Measurements from ENCODE around the gene SLC19A1.

Gene SLC19A1

DNA sequence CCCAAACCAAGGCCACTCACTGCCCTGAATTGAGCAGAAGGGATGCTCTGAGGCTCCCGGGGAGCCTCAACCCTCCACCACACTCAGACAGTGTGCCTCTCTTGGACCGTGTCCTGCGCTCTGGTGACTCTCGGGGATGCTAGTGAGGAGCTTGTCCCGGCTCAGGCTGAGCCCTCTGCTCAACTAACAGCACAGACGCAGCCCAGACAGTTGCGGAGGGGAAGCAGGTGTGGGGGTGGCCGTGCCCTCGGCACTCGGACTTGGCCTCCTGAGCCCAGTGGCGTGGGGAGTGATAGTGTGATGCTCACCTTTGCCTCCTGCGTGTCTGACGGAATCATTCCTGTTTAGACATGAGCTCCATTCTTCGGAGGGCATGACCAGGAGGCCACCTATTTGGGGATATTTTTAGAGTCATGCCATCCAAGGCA lies 15.4 kb upstream of the SLC19A1 start:
- no peak for DNase-seq

DNA sequence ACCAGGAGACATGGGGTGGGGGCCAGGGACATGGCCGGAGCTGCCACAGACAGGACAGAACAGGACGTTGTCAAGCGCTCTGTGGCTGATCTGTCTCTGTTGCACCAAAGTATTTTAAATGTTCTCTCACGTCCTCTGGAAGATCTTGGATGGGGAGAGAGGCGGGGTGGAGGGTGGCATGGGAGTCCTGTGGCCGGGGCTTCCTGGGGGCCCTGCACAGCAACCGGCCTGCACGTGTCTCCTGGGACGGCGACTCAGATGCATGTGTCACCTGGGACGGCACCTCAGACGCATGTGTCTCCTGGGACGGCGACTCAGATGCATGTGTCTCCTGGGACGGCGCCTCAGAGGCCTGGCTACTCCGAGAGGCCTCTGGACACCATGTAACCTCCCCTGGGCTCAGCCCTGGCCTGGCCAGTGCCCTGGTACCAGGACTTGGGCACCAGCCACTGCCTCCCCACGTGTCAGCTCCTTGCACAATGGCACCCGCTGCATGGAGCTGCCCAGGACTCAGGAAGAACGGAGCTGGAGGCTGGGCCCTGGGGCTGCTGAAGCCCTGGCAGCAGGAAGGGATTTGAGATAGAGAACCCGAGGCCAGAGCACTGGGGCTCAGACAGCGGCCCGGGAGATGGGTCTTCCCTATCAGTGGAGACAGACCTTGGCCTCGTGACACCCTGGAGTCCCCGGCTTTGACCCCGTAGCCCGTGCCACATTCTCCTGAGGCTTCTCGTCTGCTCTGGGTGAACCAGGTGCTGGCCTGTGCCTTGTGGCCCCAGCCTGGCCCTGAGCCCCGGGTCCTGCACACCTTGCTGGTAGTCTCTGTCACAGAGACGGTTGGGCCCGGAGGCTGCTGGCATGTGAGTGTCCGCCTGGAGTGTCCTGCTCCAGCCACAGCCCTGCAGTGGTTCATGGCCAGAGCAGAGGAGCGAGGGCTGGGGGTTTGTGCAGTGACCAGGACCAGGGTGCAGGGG lies 14.7 kb upstream of the SLC19A1 start:
- no peak for DNase-seq

DNA sequence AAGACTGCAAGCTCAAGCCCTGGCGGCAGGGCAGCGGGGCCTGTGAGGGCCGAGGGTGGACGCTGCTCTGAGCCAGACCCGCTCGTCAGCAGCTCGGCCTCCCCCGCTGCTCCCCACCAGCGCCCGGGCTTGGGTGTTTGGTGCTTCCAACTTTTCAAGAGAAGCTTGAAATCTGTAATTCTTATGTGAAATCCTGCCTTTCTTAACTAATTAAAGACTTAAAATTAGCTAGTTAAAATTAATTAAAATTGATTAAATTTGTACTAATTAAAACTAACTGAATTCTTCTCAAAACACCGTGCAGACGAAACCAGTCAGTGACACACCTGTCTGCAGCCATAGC lies 14.0 kb upstream of the SLC19A1 start:
- DNase-seq = no peak

DNA sequence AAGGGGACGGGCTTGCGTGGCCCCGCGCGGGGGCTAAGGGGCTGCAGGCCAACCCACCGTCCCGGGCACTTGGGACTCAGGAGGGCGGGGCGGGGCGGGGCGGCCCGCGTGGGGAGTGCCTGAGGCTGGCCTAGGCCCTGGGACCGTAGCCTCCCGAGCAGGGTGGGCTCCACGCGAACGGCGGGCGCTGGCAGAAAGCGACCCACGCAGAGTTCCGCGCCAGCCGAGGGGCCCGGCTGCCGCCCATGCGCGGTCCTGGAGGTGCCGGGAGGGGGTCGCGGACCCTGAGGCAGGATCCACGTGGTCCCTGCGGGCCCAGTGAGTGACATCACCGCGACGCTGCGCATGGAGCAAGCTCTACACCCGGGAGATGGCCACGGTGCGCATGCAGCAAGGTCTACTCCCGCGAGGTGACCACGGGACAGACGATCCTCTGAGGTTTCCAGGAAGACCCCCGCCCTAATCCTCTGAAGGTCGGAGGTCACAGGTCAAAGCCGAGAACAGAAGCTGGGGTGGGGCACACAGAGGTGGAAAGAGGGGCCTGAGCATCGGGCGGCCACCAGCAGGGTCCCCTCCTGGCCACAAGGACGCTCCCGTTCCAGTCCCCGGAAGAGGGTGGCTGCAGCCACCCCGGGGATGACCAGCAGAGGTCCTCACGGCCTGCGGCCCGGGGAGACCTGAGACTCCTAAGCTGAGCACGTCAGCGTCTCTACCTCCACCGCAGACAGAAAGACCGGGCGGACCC lies 13.5 kb upstream of the SLC19A1 start:
- no peak for DNase-seq

DNA sequence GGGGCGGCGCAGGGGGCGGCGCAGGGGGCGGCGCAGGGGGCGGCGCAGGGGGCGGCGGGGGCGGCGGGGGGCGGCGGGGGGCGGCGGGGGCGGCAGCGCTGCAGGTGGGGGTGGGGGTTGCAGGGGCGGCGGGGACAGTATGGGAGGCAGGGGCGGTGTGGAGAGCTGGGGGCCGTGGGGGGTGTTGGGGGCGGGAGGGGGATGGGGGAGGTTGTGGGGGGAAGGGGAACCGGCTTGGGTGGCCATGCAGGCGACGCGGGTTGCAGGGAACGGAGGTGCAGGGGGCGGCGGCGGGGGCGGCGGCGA lies 13.0 kb upstream of the SLC19A1 start:
- no peak for DNase-seq

DNA sequence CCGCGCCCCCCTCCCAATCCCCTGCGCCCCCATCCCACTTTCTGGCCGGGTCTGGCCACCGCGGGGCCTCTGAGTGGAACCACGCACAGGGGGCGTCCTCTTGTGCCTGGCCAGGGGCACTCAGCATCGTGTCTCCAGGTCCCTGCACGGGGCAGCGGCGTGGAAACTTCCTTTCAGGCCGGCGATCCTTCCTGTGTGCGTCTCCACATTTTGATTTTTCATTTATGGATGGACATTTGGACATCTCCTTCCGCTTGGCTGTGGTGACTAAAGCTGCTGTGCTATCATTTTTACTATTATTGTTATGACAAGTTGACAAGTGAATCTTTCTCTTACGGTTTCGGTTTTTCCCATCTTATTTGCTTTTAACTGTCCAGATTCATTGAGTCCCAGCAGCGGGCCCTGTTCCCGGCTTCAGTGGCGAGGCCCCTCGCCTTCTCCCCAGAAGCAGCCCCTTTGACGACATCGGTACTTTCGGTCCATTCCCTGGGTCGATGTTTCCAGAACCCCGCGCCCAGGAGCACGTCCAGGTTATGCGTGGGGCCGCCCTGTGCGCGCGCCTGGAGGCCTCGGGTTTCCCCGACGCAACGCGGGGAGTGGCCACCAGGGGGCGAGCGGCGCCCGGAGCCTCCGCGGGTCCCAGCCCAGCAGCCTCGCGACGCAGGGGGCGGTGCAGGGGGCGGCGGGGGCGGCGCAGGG lies 12.4 kb upstream of the SLC19A1 start:
- peak; percentile 86 for DNase-seq

DNA sequence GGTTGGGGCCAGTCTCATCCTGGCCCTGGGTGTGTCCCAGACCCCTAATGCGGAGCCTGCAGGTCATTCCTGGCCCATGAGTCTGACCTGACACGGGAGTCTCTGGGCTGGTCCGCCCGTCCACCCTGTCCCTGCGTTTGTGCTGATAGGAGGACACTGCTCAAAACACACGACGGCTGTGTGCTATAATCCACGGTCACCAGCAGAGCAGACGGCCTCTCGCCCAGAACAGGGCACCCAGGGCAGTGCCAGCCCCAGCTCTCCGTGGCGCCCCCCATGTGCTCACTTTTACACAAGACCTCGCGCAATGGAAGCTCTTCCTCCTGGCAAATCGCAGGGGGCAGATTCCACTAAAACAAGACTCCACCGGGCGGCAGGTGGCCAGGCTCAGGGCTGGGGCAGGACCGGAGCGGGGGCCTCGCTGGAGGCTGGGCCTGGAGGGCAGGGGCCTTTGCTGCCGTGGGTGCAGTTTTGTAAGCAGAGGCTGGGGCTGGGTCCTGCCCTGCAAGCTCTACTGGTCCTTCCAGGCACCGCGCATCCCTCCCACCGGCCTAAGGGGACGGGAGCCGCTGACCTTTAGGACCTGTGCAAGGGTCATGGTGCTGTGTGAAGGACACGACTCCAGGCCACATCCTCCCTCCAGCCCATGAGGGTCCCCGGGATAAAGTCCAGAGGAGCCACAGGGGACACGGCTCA lies 10.6 kb upstream of the SLC19A1 start:
- DNase-seq = no peak

DNA sequence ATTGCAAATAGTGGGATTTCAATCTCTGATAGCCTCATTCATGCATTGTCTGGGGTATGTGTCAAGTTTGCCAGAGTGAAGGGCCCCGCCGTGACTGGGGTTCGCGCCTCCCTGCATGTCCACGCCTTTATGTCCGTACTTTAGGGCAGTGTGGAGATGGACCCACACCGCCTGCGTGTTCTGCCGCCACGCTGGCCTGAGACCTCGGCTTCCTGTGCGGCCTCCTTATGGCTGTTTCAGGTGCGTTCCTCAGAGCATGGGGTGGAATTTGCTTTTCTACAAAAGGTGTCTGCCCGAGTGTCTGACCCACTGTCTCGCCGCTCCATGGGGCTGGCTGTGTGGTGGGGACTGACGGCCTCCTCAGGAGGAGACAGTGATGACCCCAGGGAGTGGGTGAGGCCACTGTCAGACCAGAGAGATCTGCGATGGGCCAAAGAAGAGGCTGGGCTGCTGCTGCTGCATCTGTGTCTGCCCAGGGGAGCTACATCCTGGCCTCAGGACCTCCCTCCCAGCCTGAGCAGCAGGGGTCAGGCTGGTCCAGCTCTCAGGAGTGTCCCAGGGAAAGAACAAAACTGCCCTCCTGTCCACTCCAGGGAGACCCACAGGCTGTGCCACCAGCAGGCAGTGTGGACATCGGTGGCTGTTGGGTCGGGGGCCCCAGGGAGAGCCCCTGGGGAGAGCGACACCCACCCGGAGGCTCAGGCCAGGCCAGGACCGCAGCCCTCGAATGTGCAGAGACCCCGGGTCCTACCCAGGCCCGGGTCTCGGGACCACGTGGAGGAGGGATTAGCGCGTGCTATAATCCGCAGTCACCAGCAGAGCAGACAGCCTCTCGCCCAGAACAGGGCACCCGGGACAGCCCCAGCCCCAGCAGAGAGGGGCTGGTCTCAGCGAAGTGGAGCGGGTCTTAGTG lies 9.8 kb upstream of the SLC19A1 start:
- DNase-seq = no peak

DNA sequence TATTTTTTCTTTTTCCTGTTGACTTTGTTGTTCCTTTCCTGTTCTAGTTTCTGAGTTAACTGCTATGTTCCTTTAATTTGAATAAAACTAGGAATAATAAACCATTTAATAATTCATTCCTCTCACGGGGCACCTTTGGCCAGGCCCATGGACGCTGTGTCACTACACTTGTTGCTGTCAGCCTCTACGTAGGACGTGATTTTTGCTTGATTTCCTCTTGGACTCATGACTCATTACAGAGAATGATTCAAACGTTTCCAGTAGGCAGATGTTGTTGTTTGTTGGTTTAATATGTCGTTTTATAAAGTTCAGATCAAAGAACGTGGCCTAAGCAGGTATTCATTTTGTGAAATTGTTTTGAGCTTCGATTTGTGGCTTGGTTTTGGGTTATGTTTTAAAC lies 9.1 kb upstream of the SLC19A1 start:
- peak; percentile 54 for DNase-seq

DNA sequence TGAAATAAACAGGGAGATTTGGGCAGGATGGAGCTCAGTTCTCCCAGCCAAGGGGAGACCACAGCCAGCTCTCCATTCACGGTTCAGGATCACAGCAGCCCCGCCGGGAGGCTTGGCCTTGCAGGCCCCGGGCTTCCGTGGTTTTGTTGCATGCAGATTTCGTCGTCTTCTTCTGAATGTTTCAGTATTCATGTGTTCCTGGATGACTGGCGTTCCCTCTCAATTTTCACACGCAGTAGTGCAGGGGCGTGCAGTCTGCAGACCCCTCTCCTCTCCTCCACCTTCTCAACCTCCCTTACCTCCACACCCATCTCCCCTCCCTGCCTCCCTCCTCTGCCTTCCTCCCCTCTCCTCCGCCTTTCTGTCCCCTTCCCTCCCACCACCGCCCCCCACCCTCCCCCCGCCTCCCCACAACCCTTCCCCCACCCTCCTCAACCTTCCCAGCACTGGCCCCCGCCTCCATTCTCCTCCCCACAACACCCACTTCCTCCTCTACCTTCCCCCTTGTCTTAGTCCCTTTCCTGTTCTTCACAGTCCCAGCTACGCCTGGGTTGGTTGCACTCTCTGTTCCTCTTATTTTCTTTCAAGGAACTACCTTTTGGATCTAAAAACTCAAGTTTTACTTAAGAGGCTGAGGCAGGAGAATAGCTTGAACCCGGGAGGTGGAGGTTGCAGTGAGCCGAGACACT lies 8.4 kb upstream of the SLC19A1 start:
- peak; percentile 63 for DNase-seq

DNA sequence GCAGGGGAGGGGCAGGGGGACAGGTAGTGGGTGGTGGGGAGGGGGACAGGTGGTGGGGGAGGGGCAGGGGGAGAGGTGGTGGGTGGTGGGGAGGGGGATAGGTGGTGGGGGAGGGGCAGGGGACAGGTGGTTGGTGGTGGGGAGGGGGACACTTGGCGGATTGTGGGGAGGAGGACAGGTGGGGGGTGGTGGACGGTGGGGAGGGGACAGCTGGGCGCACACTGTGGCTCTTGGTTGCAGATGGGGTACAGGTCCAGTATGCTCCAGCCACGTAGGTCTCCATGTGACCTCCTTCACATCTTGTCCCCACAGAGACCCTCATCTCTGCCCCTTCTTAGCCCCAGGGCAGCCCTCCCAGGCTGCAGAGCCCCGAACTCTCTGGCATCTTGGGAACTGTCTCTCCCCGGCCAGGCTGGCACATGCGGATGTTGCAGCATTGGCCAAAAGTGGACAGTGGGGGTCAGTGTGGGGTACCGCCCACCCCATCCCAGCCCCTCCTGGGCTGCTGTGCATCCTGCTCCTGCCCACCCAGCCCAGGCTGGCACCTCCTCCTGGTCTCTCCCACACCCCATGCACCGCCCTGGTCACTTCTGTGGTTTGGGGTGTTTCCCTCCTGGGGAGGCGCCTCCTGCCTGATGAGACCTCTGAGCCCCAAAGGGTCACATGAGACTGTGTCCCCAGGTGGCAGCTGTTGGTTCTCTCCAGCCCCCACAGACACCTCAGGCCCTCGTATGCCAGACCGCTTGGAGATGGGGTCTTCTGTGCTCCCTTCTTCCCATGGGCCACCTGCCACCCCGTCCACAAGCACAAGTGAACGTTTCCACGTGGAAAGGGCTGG lies 7.6 kb upstream of the SLC19A1 start:
- DNase-seq = no peak

DNA sequence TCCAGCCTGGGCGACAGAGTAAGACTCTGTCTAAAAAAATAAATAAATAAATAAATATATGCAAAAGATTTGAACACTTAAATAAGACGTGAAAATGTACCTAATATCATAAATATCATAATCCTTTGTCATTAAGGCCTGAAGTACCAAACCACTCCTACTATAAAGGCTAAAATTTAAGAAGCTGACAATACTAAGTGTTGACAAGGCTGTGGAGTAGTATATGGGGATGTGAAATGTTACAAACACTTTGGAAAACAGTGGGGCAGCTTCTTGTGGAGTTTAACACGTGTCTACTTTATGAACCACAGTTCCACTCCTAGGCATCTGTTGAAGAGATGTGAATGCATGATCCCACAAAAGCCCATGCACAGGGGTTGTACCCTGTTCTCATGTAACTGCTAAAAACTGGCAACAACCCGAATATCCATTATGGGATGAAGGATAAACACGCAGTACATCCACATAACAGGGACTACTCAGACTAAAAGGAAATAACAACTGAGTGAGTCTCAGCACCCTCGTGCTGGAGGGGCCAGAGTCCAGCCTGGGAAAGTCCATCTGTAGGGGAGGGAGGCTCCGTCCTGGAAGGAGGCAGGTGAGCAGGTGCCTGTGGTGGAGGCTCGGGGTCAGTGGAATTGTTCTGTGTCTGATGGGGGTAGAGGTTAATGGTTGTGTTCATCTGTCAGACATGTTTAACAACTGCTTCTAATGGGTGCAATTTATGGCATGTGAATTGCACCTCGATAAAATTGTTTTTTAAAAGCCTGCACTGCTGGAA lies 6.7 kb upstream of the SLC19A1 start:
- DNase-seq = no peak

DNA sequence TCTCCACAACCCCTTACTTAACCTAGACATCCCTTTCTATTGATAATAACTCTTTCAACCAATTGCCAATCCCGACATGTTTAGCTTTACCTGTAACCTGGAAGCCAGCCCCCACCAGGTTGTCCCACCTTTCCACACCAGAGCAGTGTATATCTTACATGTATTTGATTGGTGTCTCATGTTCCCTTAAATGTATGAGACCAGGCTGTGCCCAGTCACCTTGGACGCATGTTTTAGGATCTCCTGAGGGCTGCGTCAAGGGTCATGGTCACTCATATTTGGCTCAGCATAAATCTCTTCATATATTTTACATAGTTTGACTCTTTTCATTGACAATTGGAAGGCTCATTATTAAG lies 5.3 kb upstream of the SLC19A1 start:
- DNase-seq = no peak

DNA sequence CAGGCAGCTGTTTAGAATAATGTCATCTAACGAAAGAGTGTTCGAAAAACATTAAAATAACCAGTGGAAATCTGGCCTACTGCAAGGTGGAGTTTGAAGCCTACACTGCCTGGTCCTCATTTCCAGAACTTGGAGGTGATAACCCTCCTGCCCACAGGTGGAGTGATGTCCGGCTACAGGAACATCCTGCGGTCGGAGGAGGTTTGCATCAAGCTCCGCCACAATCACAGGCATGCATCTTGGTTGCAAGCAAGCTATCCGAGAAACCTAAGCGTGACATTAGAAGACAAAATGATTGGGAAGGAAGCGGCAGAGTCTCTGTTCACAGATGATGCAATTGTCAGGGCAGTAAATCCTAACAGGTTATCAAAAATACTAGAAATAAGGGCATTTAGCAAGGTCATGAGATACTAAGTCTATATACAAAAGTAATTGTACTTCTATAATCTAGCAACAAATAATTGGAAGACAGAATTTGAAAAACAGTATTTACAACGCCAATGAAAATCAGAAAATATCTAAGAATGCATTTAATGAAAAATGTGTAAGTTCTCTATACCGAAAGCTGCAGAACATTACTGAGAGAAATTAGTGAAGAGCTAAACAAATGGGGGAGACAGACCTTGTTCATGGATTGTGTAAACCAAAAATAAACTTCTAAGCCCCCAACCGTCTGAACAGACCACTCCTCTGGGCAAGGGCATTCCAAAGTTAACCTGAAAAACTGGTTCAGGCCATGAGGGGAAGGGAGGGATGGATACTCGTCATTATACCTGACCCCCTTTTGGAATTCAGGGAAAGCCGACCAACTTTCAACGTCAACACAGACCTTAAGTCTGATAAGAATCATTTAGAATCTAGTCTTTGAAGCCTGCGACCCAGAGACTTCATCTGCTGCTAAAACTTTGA lies 4.7 kb upstream of the SLC19A1 start:
- no peak for DNase-seq

DNA sequence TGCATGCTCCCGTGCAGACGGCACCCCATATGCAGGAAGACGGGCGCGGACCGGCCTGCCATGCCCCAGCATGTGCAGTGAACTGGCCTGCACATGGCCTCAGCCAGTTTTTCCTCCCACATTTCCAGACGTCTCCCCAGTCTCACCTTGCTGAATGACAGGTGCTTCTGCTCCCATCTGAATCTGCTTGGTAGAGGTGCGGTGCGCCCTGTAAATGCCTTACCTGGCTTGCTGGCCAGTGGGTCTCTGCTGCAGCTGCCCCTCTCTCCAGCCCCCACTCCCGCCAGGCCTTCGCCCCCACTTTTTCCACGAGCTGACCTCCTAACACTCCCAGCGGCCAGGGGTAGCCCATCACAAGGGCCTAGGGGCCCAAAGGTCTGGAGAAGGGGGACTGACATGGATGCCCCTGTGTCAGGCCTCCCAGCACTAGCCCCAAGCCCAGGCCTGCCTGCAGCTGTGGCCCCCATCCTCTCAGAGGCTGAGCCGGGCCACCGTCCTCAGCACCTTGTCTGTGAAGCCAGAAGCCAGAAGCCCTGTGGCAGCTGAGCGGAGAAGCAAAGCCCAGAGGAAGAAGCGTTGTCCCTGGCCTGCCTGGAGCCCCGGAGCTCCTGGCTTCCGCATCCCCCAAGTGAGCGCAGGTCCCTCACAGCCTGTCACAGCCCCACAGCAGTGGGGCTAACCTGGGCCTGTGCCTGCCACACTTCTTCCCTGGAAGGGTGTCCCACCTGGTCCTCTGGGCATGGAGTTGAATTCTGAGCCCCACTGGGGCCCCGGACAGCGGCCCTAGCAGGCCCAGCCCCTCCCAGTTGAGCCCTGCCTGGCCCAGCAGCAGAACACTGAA lies 3.7 kb upstream of the SLC19A1 start:
- no peak for DNase-seq

DNA sequence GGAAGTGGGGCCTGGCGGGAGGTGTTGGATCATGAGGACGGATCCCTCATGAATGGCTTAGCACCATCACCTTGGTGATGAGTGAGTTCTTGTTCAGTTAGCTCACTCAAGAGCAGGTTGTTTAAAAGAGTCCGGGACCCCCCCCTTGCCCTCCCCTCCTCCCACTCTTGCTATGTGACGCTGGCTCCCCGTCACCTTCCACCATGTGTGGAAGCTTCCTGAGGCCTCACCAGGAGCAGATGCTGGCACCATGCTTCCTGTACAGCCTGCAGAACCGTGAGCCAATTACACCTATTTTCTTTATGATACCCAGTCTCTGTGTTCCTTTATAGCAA lies 3.0 kb upstream of the SLC19A1 start:
- DNase-seq = no peak

DNA sequence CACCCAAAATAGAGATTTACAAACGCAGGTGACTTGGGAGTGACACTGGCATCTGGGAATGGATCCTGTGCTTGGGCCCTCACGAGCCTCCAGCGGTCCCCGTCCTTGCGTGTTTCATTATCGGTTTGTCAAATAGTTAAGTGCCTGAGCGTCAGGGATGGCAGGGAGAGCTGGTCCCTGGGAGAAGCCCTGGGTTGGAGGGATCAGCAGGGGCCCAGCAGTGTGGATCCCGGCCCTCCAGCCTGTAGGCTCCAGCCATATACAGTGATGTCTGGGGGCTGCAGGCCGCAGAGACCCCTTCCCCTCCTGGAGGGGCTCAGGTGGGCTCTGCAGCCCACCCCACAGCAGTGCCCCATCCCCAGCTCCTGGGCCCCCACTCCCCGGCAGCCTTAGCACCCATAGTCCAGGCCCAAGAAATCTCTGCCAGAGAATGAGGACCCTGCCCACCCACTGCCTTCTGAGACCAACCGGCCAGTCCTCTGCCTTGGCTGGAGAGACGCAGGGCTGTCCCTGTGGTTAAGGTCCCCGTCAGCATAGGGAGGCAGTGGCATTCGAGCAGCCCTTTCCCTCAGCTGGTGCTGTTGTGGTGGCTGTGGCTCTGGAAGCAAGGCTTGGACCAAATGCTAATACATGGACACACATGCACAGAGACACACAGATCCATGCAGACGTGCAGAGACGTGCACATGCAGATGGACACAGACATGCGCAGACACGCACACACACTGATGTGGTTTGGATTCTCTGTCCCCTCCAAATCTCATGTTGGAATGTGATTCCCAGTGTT lies 2.4 kb upstream of the SLC19A1 start:
- DNase-seq = no peak
